HG02938 (cell line): ENCODE data around the gene PCDHGB4.
"Not testable (repeated sequence)": the region's sequence is repeated elsewhere in the genome, so short reads cannot be mapped to it uniquely, and the experiment has no call there.

ENCODE experiments used
- ATAC-seq: cut with Tn5 transposase; IDR thresholded peaks from one replicate; pipeline ENCODE4 v1.9.1; 2021; ENCODE audit warnings: mild to moderate bottlenecking, moderate library complexity; ENCODE audit not compliant: unreplicated experiment

The PCDHGB4 gene

DNA sequence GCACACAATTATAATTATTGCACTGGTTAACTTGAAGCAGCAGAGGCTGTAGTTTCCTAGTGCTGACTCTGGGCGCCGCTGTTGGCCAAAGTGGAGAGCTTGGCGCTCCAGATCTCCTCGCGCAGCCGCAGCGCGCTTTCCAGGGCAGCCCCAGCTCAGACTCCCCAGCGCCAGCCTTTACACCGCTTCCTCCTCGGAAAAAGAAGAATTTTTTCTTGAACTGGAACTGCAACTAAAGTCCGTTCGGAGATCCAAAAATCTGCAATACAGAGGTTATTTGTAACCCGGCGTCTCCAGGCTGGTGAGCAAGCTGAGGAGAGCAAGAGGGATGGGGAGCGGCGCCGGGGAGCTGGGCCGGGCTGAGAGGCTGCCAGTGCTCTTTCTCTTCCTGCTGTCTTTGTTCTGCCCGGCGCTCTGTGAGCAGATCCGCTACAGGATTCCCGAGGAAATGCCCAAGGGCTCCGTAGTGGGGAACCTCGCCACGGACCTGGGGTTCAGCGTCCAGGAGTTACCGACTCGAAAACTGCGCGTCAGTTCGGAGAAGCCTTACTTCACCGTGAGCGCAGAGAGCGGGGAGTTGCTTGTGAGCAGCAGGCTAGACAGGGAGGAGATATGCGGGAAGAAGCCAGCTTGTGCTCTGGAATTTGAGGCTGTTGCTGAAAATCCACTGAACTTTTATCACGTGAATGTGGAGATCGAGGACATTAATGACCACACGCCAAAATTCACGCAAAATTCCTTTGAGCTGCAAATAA is at the start of gene PCDHGB4:
PCDHGB4 (plus strand) TSS at position 142 of the 755 bp plus-strand sequence; CDS start at position 329, 187 bp downstream.
- not testable (repeated sequence) for ATAC-seq

DNA sequence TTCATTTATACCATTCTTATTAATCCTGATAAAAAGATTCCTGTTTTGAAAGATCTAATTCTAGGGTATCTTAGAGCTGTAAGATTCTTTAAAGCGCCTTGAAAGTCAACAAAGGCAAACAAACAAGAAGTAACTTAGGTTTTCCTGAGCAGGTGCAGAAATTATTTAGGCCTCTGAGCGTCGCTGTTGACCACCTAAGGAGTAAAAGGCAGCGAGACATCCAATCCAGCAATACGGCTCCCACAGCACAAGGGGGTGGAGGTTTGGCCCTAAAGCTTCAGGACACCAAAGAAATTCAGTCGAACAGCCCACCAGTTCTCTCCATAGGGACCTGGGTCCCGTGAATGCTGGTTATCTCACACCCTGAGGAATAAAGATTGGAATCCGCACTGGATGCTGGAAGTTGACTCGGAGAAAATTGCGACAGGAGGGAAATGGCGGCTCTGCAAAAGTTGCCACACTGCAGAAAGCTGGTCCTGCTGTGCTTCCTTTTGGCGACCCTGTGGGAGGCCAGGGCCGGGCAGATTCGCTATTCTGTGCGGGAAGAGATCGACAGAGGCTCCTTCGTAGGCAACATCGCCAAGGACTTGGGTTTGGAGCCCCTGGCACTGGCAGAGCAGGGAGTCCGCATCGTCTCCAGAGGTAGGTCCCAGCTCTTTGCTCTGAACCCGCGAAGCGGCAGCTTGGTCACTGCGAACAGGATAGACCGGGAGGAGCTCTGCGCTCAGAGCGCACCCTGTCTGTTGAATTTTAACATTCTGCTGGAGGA is 48.8 kb upstream of the PCDHGB4 start, which contains the start of gene PCDHGA2:
PCDHGA2 (plus strand) TSS at position 223 of the 769 bp plus-strand sequence.
- ATAC-seq, result no peak

DNA sequence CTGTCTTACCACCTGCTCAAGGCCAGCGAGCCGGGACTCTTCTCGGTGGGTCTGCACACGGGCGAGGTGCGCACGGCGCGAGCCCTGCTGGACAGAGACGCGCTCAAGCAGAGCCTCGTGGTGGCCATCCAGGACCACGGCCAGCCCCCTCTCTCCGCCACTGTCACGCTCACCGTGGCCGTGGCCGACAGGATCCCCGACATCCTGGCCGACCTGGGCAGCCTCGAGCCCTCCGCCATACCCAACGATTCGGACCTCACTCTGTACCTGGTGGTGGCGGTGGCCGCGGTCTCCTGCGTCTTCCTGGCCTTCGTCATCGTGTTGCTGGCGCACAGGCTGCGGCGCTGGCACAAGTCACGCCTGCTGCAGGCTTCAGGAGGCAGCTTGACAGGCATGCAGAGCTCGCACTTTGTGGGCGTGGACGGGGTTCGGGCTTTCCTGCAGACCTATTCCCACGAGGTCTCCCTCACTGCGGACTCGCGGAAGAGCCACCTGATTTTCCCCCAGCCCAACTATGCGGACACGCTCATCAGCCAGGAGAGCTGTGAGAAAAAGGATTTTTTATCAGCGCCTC is 46.6 kb upstream of the PCDHGB4 start:
- ATAC-seq, result not testable (repeated sequence)

DNA sequence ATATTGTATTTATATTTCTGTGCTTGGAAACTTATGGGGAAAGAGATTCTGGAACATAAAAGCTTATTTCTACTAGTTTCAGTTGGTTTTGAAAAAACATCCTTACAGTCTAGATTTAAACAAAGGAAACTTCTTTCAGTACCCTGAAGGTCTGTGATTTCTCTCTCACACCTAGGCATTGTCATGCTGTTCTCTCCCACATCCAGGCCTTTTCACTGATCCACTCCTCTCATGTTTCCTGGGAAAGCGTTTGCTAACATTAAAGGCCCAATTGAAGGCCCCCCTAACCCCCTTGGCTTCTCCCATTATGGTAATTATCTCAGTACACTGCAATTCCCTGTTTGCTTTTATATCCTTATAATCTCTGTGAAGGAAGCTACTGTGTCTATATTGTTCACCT is 44.7 kb upstream of the PCDHGB4 start:
- ATAC-seq, result no peak

DNA sequence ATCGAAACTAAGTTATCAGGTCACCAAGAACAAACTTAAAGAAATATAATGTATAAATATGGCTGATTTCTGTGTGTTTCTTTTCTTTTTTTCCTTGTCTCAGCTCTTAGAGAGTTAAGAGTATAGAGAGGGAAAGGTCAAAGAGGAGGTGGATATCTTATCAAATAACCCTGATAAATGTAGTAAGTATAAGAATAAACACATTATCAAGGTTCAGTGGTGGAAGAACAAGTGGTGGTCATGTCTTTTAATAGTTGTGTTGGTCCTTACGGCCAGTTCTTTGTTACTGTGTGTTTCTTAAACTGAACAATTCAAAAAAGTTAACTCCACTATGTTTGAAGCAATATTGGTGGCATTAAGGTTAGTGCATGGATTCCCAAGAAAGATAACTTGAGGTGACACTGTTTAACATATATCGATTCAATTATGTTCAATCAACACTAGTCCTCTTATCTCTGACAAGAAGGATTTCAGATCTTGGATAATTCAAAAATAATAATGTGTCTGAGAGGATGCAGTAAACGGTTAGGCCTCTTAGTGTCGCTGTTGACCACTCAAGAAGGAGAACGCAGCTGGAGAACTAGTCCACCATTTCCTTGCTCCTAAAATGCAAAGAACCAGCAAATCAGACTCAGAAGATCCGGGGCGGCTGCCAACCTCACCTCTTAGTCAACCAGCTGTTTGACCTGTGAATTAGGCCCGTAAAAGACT is 44.1 kb upstream of the PCDHGB4 start, which contains the start of gene PCDHGA3:
PCDHGA3 (plus strand) TSS at position 588 of the 711 bp plus-strand sequence. CDS start 205 bp downstream, outside the sequence.
- ATAC-seq, result no peak

DNA sequence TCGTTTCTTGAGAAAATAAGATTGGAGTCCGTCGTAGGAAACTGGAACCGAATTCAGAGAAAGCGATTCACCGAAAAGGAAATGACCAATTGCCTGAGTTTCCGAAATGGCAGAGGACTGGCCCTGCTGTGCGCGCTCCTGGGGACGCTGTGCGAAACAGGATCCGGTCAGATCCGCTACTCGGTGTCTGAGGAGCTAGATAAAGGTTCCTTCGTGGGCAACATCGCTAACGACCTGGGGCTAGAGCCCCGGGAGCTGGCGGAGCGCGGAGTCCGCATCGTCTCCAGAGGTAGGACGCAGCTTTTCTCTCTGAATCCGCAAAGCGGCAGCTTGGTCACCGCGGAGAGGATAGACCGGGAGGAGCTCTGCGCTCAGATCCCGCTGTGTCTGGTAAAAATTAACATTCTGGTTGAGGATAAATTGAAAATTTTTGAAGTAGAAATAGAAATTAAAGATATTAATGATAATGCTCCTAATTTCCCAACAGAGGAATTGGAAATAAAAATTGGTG is 43.5 kb upstream of the PCDHGB4 start:
- no peak for ATAC-seq

DNA sequence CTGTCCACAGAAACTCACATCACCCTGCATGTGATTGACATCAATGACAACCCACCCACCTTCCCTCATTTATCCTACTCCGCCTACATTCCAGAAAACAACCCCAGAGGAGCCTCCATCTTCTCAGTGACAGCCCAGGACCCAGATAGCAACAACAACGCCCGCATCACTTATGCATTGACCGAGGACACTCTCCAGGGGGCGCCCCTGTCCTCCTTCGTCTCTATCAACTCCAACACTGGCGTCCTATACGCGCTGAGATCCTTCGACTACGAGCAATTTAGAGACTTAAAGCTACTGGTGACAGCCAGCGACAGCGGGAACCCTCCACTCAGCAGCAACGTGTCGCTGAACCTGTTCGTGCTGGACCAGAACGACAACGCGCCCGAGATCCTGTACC is 42.2 kb upstream of the PCDHGB4 start:
- ATAC-seq, result no peak

DNA sequence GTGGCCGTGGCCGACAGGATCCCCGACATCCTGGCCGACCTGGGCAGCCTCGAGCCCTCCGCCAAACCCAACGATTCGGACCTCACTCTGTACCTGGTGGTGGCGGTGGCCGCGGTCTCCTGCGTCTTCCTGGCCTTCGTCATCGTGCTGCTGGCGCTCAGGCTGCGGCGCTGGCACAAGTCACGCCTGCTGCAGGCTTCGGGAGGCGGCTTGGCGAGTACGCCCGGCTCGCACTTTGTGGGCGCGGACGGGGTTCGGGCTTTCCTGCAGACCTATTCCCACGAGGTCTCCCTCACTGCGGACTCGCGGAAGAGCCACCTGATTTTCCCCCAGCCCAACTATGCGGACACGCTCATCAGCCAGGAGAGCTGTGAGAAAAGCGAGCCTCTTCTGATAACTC is 41.5 kb upstream of the PCDHGB4 start:
- not testable (repeated sequence) for ATAC-seq

DNA sequence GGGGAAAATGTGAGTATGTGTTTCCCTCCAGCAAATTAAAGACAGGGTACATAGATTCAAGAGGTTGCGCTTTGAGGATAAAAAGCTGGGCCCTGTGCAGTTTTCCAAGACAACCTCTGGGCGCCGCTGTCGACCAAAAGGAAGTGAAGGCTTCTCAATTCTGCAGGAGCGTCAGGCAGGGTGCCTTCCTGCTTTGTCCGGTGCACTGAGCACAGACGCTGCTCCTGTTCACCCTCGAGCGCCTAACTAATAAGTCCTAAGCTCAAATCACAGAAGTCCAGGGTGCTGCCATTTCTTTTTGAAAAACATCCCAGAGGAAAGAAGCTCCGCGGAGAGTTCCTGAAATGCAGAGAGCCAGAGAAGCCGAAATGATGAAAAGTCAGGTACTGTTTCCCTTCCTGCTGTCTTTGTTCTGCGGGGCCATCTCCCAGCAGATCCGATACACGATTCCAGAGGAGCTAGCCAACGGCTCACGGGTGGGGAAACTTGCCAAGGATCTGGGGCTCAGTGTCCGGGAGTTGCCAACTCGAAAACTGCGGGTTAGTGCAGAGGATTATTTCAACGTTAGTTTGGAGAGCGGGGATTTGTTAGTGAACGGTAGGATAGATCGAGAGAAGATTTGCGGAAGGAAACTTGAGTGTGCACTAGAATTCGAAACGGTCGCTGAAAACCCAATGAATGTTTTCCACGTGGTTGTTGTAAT is 37.4 kb upstream of the PCDHGB4 start, which contains the start of gene PCDHGB1:
PCDHGB1 (plus strand) TSS at position 183 of the 703 bp plus-strand sequence; CDS start at position 345, 162 bp downstream.
- peak; percentile 83 for ATAC-seq

DNA sequence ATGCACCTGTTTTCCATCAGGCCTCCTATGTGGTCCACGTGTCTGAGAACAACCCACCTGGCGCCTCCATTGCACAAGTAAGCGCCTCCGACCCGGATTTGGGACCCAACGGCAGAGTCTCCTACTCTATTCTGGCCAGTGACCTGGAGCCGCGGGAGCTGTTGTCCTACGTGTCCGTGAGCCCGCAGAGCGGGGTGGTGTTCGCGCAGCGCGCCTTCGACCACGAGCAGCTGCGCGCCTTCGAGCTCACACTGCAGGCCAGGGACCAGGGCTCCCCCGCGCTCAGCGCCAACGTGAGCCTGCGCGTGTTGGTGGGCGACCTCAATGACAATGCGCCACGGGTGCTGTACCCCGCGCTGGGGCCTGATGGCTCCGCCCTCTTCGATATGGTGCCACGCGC is 35.9 kb upstream of the PCDHGB4 start:
- ATAC-seq, result no peak

DNA sequence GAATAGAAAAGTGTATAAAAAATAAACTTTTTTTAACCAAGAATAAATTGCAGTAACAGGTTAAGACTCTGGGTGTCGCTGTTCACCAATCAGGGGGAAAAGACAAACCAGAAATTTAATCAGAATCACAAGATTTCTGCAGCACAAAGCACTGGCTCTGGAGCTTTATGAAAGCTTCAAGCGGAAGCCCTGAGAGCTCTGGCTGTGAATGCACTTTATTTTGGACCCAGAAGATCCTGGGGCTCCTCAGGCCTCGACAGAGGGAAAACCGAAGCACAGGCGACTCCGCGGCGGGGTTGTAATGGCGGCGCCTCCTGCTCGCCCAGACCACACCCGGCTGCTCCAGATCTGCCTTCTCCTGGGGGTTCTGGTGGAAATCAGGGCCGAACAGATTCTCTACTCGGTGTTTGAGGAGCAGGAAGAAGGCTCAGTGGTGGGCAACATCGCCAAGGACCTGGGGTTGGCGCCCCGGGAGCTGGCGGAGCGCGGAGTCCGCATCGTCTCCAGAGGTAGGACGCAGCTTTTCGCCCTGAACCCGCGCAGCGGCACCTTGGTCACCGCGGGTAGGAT is 32.5 kb upstream of the PCDHGB4 start, which contains the start of gene PCDHGA4:
PCDHGA4 (plus strand) TSS at position 122 of the 570 bp plus-strand sequence; CDS start at position 209, 87 bp downstream.
- ATAC-seq, result no peak

DNA sequence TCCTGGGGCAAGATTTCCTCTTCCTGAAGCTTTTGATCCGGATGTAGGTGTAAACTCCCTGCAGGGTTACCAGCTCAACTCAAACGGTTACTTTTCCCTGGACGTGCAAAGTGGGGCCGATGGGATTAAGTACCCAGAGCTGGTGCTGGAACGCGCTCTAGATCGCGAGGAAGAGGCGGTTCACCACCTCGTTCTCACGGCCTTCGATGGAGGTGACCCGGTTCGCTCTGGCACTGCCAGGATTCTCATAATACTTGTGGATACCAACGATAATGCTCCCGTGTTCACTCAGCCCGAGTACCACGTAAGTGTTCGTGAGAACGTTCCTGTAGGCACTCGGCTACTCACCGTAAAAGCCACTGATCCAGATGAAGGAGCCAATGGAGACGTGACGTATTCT is 31.9 kb upstream of the PCDHGB4 start:
- no peak for ATAC-seq

DNA sequence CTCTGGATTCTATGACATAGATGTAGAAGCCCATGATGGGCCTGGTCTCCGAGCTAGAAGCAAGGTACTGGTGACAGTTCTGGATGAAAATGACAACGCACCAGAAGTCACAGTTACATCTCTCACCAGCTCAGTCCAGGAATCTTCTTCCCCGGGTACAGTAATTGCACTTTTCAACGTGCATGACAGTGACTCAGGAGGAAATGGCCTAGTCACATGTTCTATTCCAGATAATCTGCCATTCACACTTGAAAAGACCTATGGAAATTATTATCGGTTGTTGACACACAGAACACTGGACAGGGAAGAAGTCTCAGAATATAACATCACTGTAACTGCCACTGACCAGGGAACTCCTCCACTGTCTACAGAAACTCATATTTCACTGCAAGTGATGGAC is 31.4 kb upstream of the PCDHGB4 start:
- no peak for ATAC-seq

DNA sequence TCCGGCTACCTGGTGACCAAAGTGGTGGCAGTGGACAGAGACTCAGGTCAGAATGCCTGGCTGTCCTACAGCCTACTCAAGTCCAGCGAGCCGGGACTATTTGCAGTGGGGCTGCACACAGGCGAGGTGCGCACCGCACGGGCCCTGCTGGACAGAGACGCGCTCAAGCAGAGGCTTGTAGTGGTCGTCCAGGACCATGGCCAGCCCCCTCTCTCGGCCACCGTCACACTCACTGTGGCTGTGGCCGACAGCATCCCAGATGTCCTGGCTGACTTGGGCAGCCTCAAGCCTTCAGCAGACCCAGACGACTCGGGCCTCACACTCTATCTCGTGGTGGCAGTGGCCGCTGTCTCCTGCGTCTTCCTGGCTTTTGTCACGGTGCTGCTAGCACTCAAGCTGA is 30.5 kb upstream of the PCDHGB4 start:
- ATAC-seq, result no peak

DNA sequence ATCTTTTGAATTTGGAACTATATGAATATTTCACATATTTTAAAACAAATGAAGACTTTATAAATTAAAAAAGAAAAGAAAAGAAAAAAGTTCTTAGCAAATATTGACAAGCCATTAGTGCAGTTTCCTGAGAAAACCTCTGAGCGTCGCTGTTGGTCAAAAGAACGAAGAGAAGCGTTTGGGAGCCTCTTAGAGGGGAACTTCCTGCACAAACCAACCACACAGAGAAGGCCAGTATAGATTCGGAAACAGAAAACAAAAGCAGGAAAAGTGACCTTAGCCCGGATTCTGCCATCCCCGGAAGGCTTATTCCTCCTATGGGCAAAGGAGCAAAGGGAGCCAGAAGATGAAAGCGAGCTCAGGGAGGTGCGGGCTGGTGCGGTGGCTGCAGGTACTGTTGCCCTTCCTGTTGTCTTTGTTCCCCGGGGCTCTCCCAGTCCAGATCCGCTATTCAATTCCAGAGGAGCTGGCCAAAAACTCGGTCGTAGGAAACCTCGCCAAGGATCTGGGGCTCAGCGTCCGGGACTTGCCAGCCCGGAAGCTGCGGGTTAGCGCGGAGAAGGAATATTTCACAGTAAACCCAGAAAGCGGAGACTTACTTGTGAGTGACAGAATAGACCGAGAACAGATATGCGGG is 27.6 kb upstream of the PCDHGB4 start, which contains the start of gene PCDHGB2:
PCDHGB2 (plus strand) TSS at position 205 of the 637 bp plus-strand sequence; CDS start at position 347, 142 bp downstream.
- ATAC-seq, result peak; percentile 78

DNA sequence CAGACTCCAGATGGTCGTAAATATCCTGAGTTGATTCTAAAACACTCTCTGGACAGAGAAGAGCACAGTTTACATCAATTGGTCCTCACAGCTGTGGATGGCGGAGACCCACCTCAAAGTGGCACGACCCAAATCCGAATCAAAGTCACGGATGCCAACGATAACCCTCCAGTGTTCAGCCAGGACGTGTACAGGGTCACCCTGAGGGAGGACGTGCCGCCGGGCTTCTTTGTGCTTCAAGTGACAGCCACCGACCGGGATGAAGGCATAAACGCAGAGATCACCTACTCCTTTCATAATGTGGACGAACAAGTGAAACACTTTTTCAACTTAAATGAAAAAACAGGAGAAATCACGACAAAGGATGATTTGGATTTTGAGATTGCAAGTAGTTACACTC is 26.8 kb upstream of the PCDHGB4 start:
- ATAC-seq, result no peak

DNA sequence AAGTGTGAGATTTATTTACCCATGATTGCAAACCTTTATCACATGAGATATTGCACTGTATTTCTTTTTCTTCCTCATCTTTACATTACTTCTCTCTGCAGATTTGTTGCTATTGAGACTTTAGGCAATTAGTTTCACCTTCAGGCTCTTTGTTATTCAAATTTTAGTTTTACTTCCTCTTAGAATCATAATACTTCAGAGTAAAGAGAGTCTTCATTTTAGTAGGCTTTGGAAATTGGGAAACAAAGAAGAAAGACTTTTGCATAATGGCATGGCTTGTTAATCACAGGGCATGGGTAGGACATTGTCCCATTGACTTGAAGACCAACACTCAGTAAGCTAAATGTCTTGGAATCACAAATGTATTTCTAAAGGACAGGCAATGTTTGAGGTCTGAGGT is 24.8 kb upstream of the PCDHGB4 start:
- ATAC-seq, result no peak

DNA sequence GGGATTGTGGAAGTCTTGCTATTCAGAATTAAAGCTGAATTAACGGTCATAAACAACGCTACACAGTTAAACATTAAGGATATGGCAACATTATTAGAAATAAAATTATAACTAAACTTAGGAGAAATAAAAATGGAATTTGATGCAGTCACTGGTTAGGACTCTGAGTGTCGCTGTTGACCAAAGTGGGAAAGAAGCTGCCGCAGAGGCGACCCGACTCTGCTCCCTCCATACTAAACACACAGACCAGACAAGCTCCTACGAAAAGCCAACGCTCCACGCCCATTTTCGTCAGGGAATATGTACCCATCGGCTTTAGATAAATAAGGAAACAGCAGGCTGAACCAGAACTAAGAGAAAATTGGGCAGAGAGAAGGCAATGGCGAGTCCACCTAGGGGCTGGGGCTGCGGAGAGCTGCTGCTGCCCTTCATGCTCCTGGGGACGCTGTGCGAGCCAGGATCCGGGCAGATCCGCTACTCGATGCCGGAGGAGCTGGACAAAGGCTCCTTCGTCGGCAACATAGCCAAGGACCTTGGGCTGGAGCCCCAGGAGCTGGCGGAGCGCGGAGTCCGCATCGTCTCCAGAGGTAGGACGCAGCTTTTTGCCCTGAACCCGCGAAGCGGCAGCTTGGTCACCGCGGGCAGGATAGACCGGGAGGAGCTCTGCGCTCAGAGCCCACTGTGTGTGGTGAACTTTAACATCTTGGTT is 23.4 kb upstream of the PCDHGB4 start, which contains the start of gene PCDHGA5:
PCDHGA5 (plus strand) TSS at position 211 of the 709 bp plus-strand sequence; CDS start at position 380, 169 bp downstream.
- no peak for ATAC-seq
